H1 (cell line): ENCODE results near the gene SEMA4C. TPM values are rescaled to one million over a fixed set of nuclear protein-coding genes. Genes with fewer than 3 reads are reported as not detected.

ENCODE experiments used
- CTCF ChIA-PET: fragments of 300-600 bp; sonication (Branson Sonifier 250); formaldehyde crosslinking; loops from one replicate; lab custom pipeline; 2021; ENCODE audit not compliant: partially characterized antibody; lab: Charles Lee
- POLR2A ChIA-PET: fragments of 300-600 bp; sonication (Branson Sonifier 250); formaldehyde crosslinking; loops from one replicate; lab custom pipeline; 2021; ENCODE audit warnings: inconsistent platforms; ENCODE audit not compliant: partially characterized antibody; lab: Charles Lee
- DNase-seq, 2 experiments: peaks; one replicate each; pipeline versions ENCODE4 v3.0.0 to v3.0.0-alpha.2; 2010 to 2022; ENCODE audit warnings: low spot score in 2 of 2, low read depth in 1 of 2, mixed read lengths in 1 of 2
- FAIRE-seq: peaks from 2 replicates; lab custom pipeline; 2011; peaks lifted over from hg19 to GRCh38; lab: Jason Lieb, UNC
- H2AFZ ChIP-seq: 2 replicates; pipeline ENCODE4 v1.8.1; 2012; ENCODE audit warnings: low read length, inconsistent platforms
- H2AK5ac ChIP-seq: 2 replicates; pipeline ENCODE4 v1.6.1; 2013; ENCODE audit warnings: low read depth, low read length
- H2BK120ac ChIP-seq: replicated peaks from 2 replicates; pipeline ENCODE3; 2013; ENCODE audit warnings: low read depth, low read length, inconsistent platforms
- H2BK12ac ChIP-seq: 2 replicates; pipeline ENCODE4 v1.6.1; 2013; ENCODE audit warnings: low read depth, low read length
- H2BK15ac ChIP-seq: 2 replicates; pipeline ENCODE4 v1.6.1; 2013; ENCODE audit warnings: low read length
- H2BK20ac ChIP-seq: 2 replicates; pipeline ENCODE4 v1.6.1; 2013; ENCODE audit warnings: low read length
- H2BK5ac ChIP-seq: 2 replicates; pipeline ENCODE4 v1.6.1; 2013; ENCODE audit warnings: low read depth, low read length
- H3K14ac ChIP-seq: 2 replicates; pipeline ENCODE4 v1.6.1; 2013; ENCODE audit warnings: inconsistent platforms; ENCODE audit not compliant: insufficient read length
- H3K18ac ChIP-seq: 2 replicates; pipeline ENCODE4 v1.6.1; 2013; ENCODE audit warnings: low read length; ENCODE audit errors: extremely low read depth
- H3K23ac ChIP-seq: 2 replicates; pipeline ENCODE4 v1.6.1; 2013; ENCODE audit warnings: inconsistent platforms; ENCODE audit not compliant: insufficient read length
- H3K23me2 ChIP-seq: 2 replicates; pipeline ENCODE4 v1.6.1; 2013; ENCODE audit warnings: low read depth, low read length
- H3K27ac ChIP-seq: 2 replicates; pipeline ENCODE4 v1.6.1; 2011; ENCODE audit warnings: low read depth, low read length, inconsistent platforms
- H3K27me3 ChIP-seq, 4 experiments: replicated peaks in 1 of 4; 1 replicate in 1 of 4; 2 replicates in 3 of 4; pipeline versions ENCODE4 v1.6.1 to v1.8.1; 2011 to 2013; ENCODE audit warnings: low read length in 3 of 4, mild to moderate bottlenecking in 3 of 4, inconsistent platforms in 2 of 4, mixed read lengths in 2 of 4, moderate library complexity in 1 of 4; ENCODE audit not compliant: control insufficient read depth in 3 of 4, insufficient read depth in 3 of 4; ENCODE audit errors: extremely low read depth in 1 of 4
- H3K36me3 ChIP-seq, 4 experiments: 2 replicates each; pipeline versions ENCODE4 v1.6.1 to v1.8.1; 2011 to 2013; ENCODE audit warnings: mild to moderate bottlenecking in 4 of 4, low read length in 3 of 4, moderate library complexity in 2 of 4, control low read depth in 1 of 4, inconsistent platforms in 1 of 4; ENCODE audit not compliant: insufficient read depth in 4 of 4, control insufficient read depth in 2 of 4
- H3K4ac ChIP-seq: replicated peaks from 2 replicates; pipeline ENCODE3; 2013; ENCODE audit warnings: low read length, low read depth, mixed read lengths, inconsistent platforms; ENCODE audit not compliant: insufficient read length
- H3K4me1 ChIP-seq, 4 experiments: replicated peaks in 1 of 4; 1 replicate in 1 of 4; 2 replicates in 3 of 4; pipeline versions ENCODE4 v1.6.1 to v1.8.1; 2011 to 2013; ENCODE audit warnings: low read length in 3 of 4, inconsistent platforms in 2 of 4, mixed read lengths in 1 of 4; ENCODE audit not compliant: insufficient read depth in 4 of 4, control insufficient read depth in 3 of 4
- H3K4me2 ChIP-seq, 2 experiments: 2 replicates each; pipeline versions ENCODE4 v1.6.1 to v1.8.1; 2011 to 2013; ENCODE audit warnings: low read depth in 2 of 2, low read length in 2 of 2, control low read depth in 1 of 2, inconsistent platforms in 1 of 2, mild to moderate bottlenecking in 1 of 2; ENCODE audit not compliant: insufficient read depth in 1 of 2
- H3K4me3 ChIP-seq, 4 experiments: fragments of 200-600, 300-600 bp in 1 of 4; sonication (generic), shearing (Covaris generic), sonication (Bioruptor Twin) in 1 of 4; 2 replicates each; pipeline versions ENCODE4 v1.5.1 to v1.8.1; 2011 to 2016; ENCODE audit warnings: low read length in 4 of 4, low read depth in 3 of 4, control low read depth in 2 of 4, inconsistent platforms in 2 of 4, mild to moderate bottlenecking in 2 of 4, mixed read lengths in 1 of 4, moderate library complexity in 1 of 4; ENCODE audit not compliant: insufficient read depth in 2 of 4; ENCODE audit errors: extremely low read depth in 1 of 4
- H3K56ac ChIP-seq: replicated peaks from 2 replicates; pipeline ENCODE3; 2013; ENCODE audit warnings: low read depth, mild to moderate bottlenecking, mixed read lengths, low read length, inconsistent platforms; ENCODE audit not compliant: insufficient read length
- H3K79me1 ChIP-seq: 2 replicates; pipeline ENCODE4 v1.6.1; 2013; ENCODE audit warnings: low read depth, low read length, control low read depth
- H3K79me2 ChIP-seq, 2 experiments: 2 replicates each; pipeline versions ENCODE4 v1.6.1 to v1.8.1; 2012 to 2013; ENCODE audit warnings: low read length in 2 of 2, mild to moderate bottlenecking in 2 of 2, inconsistent platforms in 1 of 2; ENCODE audit not compliant: insufficient read depth in 2 of 2, control insufficient read depth in 1 of 2
- H3K9ac ChIP-seq, 4 experiments: replicated peaks in 1 of 4; 1 replicate in 1 of 4; 2 replicates in 3 of 4; pipeline versions ENCODE4 v1.6.1 to v1.8.1; 2011 to 2013; ENCODE audit warnings: low read depth in 3 of 4, low read length in 3 of 4, control low read depth in 2 of 4, mild to moderate bottlenecking in 2 of 4, moderate library complexity in 2 of 4, inconsistent platforms in 1 of 4; ENCODE audit errors: extremely low read depth in 1 of 4
- H3K9me3 ChIP-seq, 2 experiments: 2 replicates each; pipeline versions ENCODE4 v1.6.1 to v1.8.1; 2012 to 2013; ENCODE audit warnings: mild to moderate bottlenecking in 2 of 2, moderate library complexity in 2 of 2, control low read depth in 1 of 2, inconsistent platforms in 1 of 2, low read depth in 1 of 2, low read length in 1 of 2, mixed read lengths in 1 of 2; ENCODE audit not compliant: insufficient read depth in 2 of 2
- H4K20me1 ChIP-seq, 2 experiments: replicated peaks in 1 of 2; 2 replicates each; pipeline versions ENCODE3 to v1.8.1; 2011 to 2013; ENCODE audit warnings: inconsistent platforms in 2 of 2, low read length in 2 of 2, mild to moderate bottlenecking in 1 of 2; ENCODE audit not compliant: insufficient read depth in 2 of 2, control insufficient read depth in 1 of 2
- H4K5ac ChIP-seq: 2 replicates; pipeline ENCODE4 v1.6.1; 2013; ENCODE audit warnings: low read length, low read depth, mixed read lengths, inconsistent platforms; ENCODE audit not compliant: insufficient read length
- H4K8ac ChIP-seq: 2 replicates; pipeline ENCODE4 v1.8.0; 2013; ENCODE audit warnings: mild to moderate bottlenecking, moderate library complexity, low read length, inconsistent platforms; ENCODE audit not compliant: insufficient read depth; ENCODE audit errors: extremely low read depth
- H4K91ac ChIP-seq: replicated peaks from 2 replicates; pipeline ENCODE3; 2013; ENCODE audit warnings: low read length, mixed read lengths, inconsistent platforms; ENCODE audit not compliant: insufficient read length
- CBX8 ChIP-seq: fragments of 300-800, 300-1000 bp; sonication (generic); IDR thresholded peaks from 2 replicates; pipeline ENCODE4 v1.7.1; 2016; ENCODE audit warnings: low read depth, low read length, borderline replicate concordance
- CHD1 ChIP-seq: IDR thresholded peaks from 2 replicates; pipeline ENCODE4 v1.6.1; 2012; ENCODE audit warnings: low read depth, low read length, improper control_type of control experiment
- CTBP2 ChIP-seq: IDR thresholded peaks from 2 replicates; pipeline ENCODE4 v1.7.0; 2011; ENCODE audit warnings: borderline replicate concordance, mild to moderate bottlenecking, moderate library complexity, mixed read lengths, low read length; ENCODE audit not compliant: insufficient read depth, insufficient read length
- E2F6 ChIP-seq: IDR thresholded peaks from 2 replicates; pipeline ENCODE4 v1.6.1; 2012; ENCODE audit warnings: inconsistent platforms
- EZH2 ChIP-seq: fragments of 200-600 bp; sonication (generic); IDR thresholded peaks from 2 replicates; pipeline ENCODE4 v1.7.1; 2012; ENCODE audit warnings: low read depth, mild to moderate bottlenecking, moderate library complexity, low read length, inconsistent platforms; ENCODE audit not compliant: severe bottlenecking
- HDAC2 ChIP-seq, 2 experiments: fragments of 300-600 bp in 1 of 2; sonication (generic) in 1 of 2; IDR thresholded peaks; 2 replicates each; pipeline ENCODE4 v1.6.1; 2011 to 2012; ENCODE audit warnings: low read depth in 2 of 2, low read length in 2 of 2, mild to moderate bottlenecking in 2 of 2, moderate library complexity in 2 of 2, borderline replicate concordance in 1 of 2, inconsistent platforms in 1 of 2
- RNF2 ChIP-seq: fragments of 200-900, 300-1000 bp; sonication (generic); IDR thresholded peaks from 2 replicates; pipeline ENCODE4 v1.7.1; 2016; ENCODE audit warnings: borderline replicate concordance, low read depth, mild to moderate bottlenecking, antibody characterized with exemption, low read length; ENCODE audit not compliant: poor library complexity, severe bottlenecking; ENCODE audit errors: missing control alignments
- RXRA ChIP-seq: IDR thresholded peaks from 2 replicates; pipeline ENCODE4 v1.6.1; 2011; ENCODE audit warnings: low read depth, mild to moderate bottlenecking, low read length, moderate library complexity; ENCODE audit not compliant: insufficient read depth
- SP4 ChIP-seq: IDR thresholded peaks from 2 replicates; pipeline ENCODE4 v1.6.1; 2012; ENCODE audit warnings: low read length, inconsistent platforms
- TAF1 ChIP-seq: IDR thresholded peaks from 2 replicates; pipeline ENCODE4 v1.6.1; 2011; ENCODE audit warnings: mild to moderate bottlenecking, low read depth, low read length
- WGBS, 2 experiments: shearing (Covaris generic) in 1 of 2; methylation state at CpG; one replicate each; pipeline versions ENCODE4 v1.1.6 to v1.1.7; 2013 to 2015; ENCODE audit warnings: low lambda C conversion rate in 2 of 2, mixed read lengths in 2 of 2, inconsistent platforms in 1 of 2, low coverage in 1 of 2, missing lambda C conversion rate in 1 of 2; ENCODE audit not compliant: insufficient replicate concordance in 2 of 2, insufficient coverage in 1 of 2, insufficient read length in 1 of 2; ENCODE audit errors: extremely low coverage in 1 of 2, missing lambda C conversion rate in 1 of 2; 5-methylcytosine and 5-hydroxymethylcytosine counted together
- polyA plus RNA-seq, 7 experiments: library from polyadenylated mRNA; depleted of rRNA in 3 of 7; stranded (reverse) in 5 of 7; unstranded in 2 of 7; fragments of >200 nt in 5 of 7; fragments of 200-250 nt in 2 of 7; gene quantifications; 1 replicate in 5 of 7; 2 replicates in 1 of 7; 4 replicates in 1 of 7; pipeline versions ENCODE4 v1.2.1 to v1.2.3, GENCODE V29; 2011 to 2013; ENCODE audit warnings: missing spikeins in 2 of 7, mixed read lengths in 2 of 7
- total RNA-seq: library from RNA; stranded (reverse); fragmentation: NEBNext Ultra II Directional; extraction: Animal tissue kit (Norgen Biotek cat#: 25700); gene quantifications from 2 replicates; pipeline ENCODE4 v1.2.1, GENCODE V29; 2021

The SEMA4C gene
- total and polyA plus RNA-seq, 2 of the 8 experiments (the other 6 are each of a cell fraction or from before 2014, with no cell fraction given): 47.5 to 67.3 TPM

GRCh38 chr2:96918754-96919550 lies 49.1 kb upstream of the SEMA4C start:
- no peak overlapping the region for H3K4me3 ChIP-seq
- H2BK20ac ChIP-seq: peak overlapping the region; percentile 90; the same call in 1 of the 2 replicates
- no peak overlapping the region for H2AFZ ChIP-seq
- H3K27ac ChIP-seq: no peak overlapping the region
- 85% methylated on average over 19 of the region's 19 CpGs; no CpG with 5 or more reads in 1 of the 2 experiments for WGBS, 2 experiments
- CTCF ChIA-PET: interaction anchor here (0.6 to 4.2 kb wide), 6 partner anchors 9 to 82 kb away, joined by 3 to 21 read pairs (median 4); partner anchors contain the start of gene ANKRD39
- H3K79me1 ChIP-seq: no peaks in the 10 kb centered on the region
- H4K5ac ChIP-seq: no peak overlapping the region
- no peak overlapping the region for H3K23ac ChIP-seq
- DNase-seq (no peak), FAIRE-seq (no peak)
- no peak overlapping the region for H3K4me2 ChIP-seq
- H2BK15ac ChIP-seq: peak overlapping the region; percentile 75; the same call in 1 of the 2 replicates
- H3K36me3 ChIP-seq: no peaks in the 10 kb centered on the region
- H3K14ac ChIP-seq: no peak overlapping the region
- H4K8ac ChIP-seq: no peak overlapping the region
- peak overlapping the region; percentile 75; the same call in 1 of the 2 replicates for H2BK12ac ChIP-seq
- no peak overlapping the region for H2BK120ac ChIP-seq
- no peaks in the 10 kb centered on the region for H3K23me2 ChIP-seq
- no peak overlapping the region for H3K56ac ChIP-seq
- no peaks in the 10 kb centered on the region; a peak in 1 of 4 replicates for H3K9me3 ChIP-seq
- peaks cover 0 to 15% (median 10%) of the 10 kb centered on the region in 4 experiments; a peak in 6 of 7 replicates for H3K4me1 ChIP-seq
- POLR2A ChIA-PET: interaction anchor here (0.6 to 1.4 kb wide), 2 partner anchors 45 to 60 kb away, joined by 3 to 4 read pairs; no protein-coding TSS in a partner anchor
- H2AK5ac ChIP-seq: no peak overlapping the region
- H3K18ac ChIP-seq: peak overlapping the region; percentile 56
- no peak overlapping the region for H3K9ac ChIP-seq
- H3K79me2 ChIP-seq: no peaks in the 10 kb centered on the region
- H3K27me3 ChIP-seq: no peaks in the 10 kb centered on the region
- no peaks in the 10 kb centered on the region for H4K20me1 ChIP-seq
- H2BK5ac ChIP-seq: peak overlapping the region; percentile 90; the same call in 1 of the 2 replicates
- H3K4ac ChIP-seq: no peak overlapping the region
- H4K91ac ChIP-seq: peak overlapping the region; percentile 67
- TF ChIP-seq CTBP2 (no peak), HDAC2 (IDR thresholded peaks at IDR 0.05; ENCODE audit: borderline replicate concordance in 1 of 2, low read depth in 2 of 2, low read length in 2 of 2) (no peak), CBX8 (no peak), RNF2 (no peak), EZH2 (no peak), E2F6 (no peak), SP4 (no peak), CHD1 (no peak), RXRA (no peak), TAF1 (no peak)
